Dermis lymphatic vessel endothelial cell (primary cell): ENCODE measurements around the gene DVL3. TPM values are rescaled to one million over a fixed set of nuclear protein-coding genes. Genes with fewer than 3 reads are reported as not detected.

Source experiments
- total RNA-seq: library from RNA; depleted of rRNA; stranded (reverse); fragments of >200 nt; gene quantifications from 2 replicates; pipeline ENCODE4 v1.2.1, GENCODE V29; 2014

The DVL3 gene
- total RNA-seq, result 17.8 and 21.4 TPM in 2 replicates

GRCh38 chr3:184154885-184155643 is at the start of gene DVL3:
Gene DVL3 (plus strand): TSS chr3:184155377. CDS start chr3:184155636, 259 bp downstream.

GRCh38 chr3:184135149-184135910 is 19.8 kb upstream of the DVL3 start, which contains the start of gene EIF2B5:
Gene EIF2B5 (plus strand): TSS chr3:184135358. CDS start chr3:184135386, 28 bp downstream.

GRCh38 chr3:184174646-184175492 is 19.7 kb downstream of the DVL3 start, which contains the start of gene AP2M1:
Gene AP2M1 (plus strand): TSS chr3:184174855. CDS start chr3:184176994, 2,139 bp downstream.

GRCh38 chr3:184186184-184186901 is 31.2 kb downstream of the DVL3 start, which contains the start of gene ABCF3:
Gene ABCF3 (plus strand): TSS chr3:184186199. CDS start chr3:184186208, 9 bp downstream.

Other genes starting within 250 kb of the DVL3 start
- gene ABCC5, start 137.5 kb upstream of the DVL3 start, total RNA-seq, result 10.6 and 19.1 TPM in 2 replicates
- gene HTR3D, start 123.6 kb upstream of the DVL3 start, total RNA-seq, result not detected in 2 replicates
- under 0.01 and 0.09 TPM in 2 replicates for gene HTR3C, start 102.3 kb upstream of the DVL3 start, total RNA-seq
- not detected in 2 replicates for gene HTR3E, start 58.3 kb upstream of the DVL3 start, total RNA-seq
- gene EIF2B5, start 20.0 kb upstream of the DVL3 start, total RNA-seq, result 34.0 and 43.5 TPM in 2 replicates
- gene AP2M1, start 19.5 kb downstream of the DVL3 start, total RNA-seq, result 468 and 497 TPM in 2 replicates
- gene ABCF3, start 30.8 kb downstream of the DVL3 start, total RNA-seq, result 49.1 and 53.1 TPM in 2 replicates
- gene VWA5B2, start 74.2 kb downstream of the DVL3 start, total RNA-seq, result not detected in 2 replicates
- gene ALG3, start 93.6 kb downstream of the DVL3 start, total RNA-seq, result 17.8 and 21.1 TPM in 2 replicates
- gene EEF1AKMT4, start 94.3 kb downstream of the DVL3 start, total RNA-seq, result 2.6 and 4.0 TPM in 2 replicates
- not detected in 2 replicates for gene CAMK2N2, start 106.2 kb downstream of the DVL3 start, total RNA-seq
- gene ECE2, start 120.6 kb downstream of the DVL3 start, total RNA-seq, result not detected in 2 replicates
- 331 and 355 TPM in 2 replicates for gene PSMD2, start 143.9 kb downstream of the DVL3 start, total RNA-seq
- gene EIF4G1, start 159.2 kb downstream of the DVL3 start, total RNA-seq, result 207 TPM in 2 replicates
- gene FAM131A, start 182.2 kb downstream of the DVL3 start, total RNA-seq, result 27.2 and 28.5 TPM in 2 replicates
- gene CLCN2, start 206.2 kb downstream of the DVL3 start, total RNA-seq, result 1.8 and 2.6 TPM in 2 replicates
- 81.6 and 88.5 TPM in 2 replicates for gene POLR2H, start 206.3 kb downstream of the DVL3 start, total RNA-seq
- gene THPO, start 222.8 kb downstream of the DVL3 start, total RNA-seq, result under 0.01 and 0.09 TPM in 2 replicates
- 0.43 and 0.69 TPM in 2 replicates for gene CHRD, start 224.7 kb downstream of the DVL3 start, total RNA-seq